GM18507 (cell line): ENCODE data around the gene NEXMIF.
A peak's percentile ranks its signal among the peaks of the same experiment; 100 is the strongest.
"Not testable (repeated sequence)": the region's sequence is repeated elsewhere in the genome, so short reads cannot be mapped to it uniquely, and the experiment has no call there.

Experiments
- DNase-seq: peaks from one replicate; pipeline ENCODE4 v3.0.0; 2011; ENCODE audit warnings: low read depth; ENCODE audit not compliant: insufficient read length; ENCODE audit errors: extremely low spot score
- FAIRE-seq: peaks from 2 replicates; lab custom pipeline; 2011; peaks lifted over from hg19 to GRCh38; lab: Jason Lieb, UNC

The NEXMIF gene

GRCh38 chrX:74925225-74926088 lies at the start of gene NEXMIF:
Gene NEXMIF, minus strand, starts transcription at chrX:74925452.
- DNase-seq (no peak), FAIRE-seq (peak; percentile 55)

- not testable (repeated sequence) for DNase-seq, FAIRE-seq
Measured at GRCh38 chrX:74961962-74962361, 36.7 kb upstream of the NEXMIF start.

DNA sequence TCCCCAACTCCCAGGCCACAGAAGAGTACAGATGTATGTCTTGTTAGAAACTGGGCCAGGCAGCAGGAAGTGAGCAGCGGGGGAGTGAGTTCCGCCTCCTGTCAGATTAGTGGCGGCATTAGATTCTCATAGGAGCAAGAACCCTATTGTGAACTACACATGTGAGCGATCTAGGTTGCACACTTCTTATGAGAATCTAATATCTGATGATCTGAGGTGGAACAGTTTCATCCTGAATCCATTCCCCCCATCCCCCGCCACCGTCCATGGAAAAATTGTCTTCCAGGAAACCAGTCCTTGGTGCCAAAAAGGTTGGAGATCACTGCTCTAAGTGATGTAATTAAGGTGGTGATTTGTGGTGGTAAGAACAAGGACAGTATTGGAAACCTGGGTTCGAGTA lies 24.5 kb upstream of the NEXMIF start:
- FAIRE-seq (no peak), DNase-seq (no peak)

DNA sequence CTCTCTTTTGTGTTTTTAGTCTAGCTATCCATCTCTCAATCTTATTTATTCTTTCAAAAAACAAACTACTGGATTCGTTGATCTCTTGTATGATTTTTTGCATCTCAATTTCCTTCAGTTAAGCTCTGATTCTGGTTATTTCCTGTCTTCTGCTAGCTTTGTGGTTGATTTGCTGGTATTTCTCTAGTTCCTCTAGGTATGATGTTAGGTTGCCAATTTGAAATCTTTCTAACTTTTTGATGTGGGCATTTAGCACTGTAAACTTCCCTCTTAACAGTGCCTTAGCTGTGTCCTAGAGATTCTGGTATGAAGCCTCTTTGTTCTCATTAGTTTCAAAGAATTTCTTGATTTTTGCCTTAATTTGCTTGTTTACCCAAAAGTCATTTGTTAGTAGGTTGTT lies 15.2 kb upstream of the NEXMIF start:
- FAIRE-seq: no peak
- no peak for DNase-seq

GRCh38 chrX:74931214-74931613 lies 6.0 kb upstream of the NEXMIF start:
- FAIRE-seq: no peak
- DNase-seq: no peak

DNA sequence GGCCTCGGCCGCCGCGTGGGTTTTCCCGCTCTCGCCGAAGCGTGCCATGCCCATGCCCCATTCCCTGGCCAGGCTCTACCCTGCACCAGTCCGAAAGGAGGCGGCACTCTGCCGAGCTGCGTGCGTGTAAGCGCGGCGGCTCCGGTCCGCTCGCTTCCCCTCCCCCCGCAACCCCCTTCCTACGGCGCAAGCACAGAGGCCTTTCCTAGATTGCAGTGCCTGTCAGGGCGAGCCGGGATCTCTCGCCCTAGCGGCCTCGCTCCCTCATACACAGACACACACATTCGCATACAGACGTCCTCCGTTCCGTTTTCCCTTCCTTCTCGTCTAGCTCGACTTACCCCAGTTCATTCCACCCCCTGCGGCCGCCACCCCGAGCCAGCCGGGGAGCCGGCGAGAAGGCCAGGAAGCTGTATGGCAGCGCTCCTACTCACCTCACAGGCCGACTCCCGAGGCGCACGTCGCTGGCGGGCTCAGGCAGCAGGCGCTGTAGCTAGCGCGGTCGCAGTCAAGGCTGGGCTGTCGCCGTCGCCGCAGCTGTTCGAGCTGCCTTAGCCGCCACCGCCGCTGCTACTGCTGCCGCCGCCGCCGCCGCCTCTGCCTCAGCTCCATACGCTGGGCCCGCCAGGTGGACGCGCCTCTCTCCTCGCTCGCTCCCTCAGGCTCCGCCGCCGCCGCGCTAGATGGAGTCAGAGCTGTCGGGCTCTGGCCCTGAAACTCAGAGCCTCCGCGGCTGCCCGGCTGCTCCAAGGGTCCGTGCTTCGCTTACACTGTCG lies 615 bp downstream of the NEXMIF start:
- DNase-seq (no peak), FAIRE-seq (peak; percentile 44)

- FAIRE-seq: no peak
- no peak for DNase-seq
Measured at GRCh38 chrX:74923942-74924448, 1.3 kb downstream of the NEXMIF start.

DNA sequence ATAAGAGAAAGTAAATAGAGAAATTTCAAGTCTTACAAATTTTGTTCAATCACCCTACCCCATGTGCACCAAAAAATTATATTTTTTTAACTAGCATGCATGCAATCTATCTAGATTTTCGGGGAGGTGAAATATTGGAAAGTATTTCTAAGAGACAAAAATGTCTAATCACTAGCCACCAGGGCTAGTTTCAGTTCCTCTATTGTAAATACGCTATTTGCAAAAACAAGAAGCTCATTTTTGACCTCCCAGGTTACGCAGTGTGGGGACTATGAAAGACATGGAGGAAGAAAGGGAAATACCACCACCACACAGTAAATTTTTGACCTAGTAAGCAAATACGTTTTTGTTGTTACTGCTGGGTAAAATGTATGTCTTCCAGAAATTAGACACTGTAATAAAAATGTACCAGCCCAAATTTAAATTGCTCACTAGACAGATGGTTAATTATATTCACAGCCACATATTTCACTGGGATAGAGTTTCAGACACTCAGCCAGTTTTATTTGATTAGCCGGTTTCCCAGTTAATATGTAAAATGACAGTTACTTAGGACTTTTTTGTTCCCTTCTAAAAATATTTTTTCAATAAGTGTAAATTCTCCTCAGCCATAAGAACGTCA lies 2.2 kb downstream of the NEXMIF start:
- FAIRE-seq (peak; percentile 98), DNase-seq (no peak)

- FAIRE-seq (peak; percentile 75), DNase-seq (no peak)
Measured at GRCh38 chrX:74911494-74911893, 13.8 kb downstream of the NEXMIF start.

DNA sequence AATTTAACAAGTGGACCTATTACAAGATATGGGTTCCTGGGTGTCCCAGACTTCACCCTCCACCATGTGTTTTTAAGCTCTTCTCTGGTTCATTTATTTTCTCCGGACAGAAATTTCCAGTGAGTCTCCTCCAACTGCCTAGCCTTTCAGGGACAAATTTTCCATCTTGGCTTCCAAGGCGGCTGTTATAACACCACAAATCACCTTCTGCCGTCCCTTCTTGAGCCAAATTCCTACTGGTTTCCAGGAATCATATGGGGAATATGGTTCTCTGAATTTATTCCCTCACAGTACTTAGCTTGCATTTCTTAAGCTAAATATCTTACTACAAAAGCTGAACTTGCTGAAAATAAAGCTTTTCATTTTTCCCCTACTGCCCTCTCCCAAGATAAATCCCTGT lies 18.8 kb downstream of the NEXMIF start:
- FAIRE-seq (no peak), DNase-seq (no peak)

- FAIRE-seq (no peak), DNase-seq (no peak)
Measured at GRCh38 chrX:74902806-74903205, 22.4 kb downstream of the NEXMIF start.

- no peak for DNase-seq
- no peak for FAIRE-seq
Measured at GRCh38 chrX:74892561-74892960, 32.7 kb downstream of the NEXMIF start.

DNA sequence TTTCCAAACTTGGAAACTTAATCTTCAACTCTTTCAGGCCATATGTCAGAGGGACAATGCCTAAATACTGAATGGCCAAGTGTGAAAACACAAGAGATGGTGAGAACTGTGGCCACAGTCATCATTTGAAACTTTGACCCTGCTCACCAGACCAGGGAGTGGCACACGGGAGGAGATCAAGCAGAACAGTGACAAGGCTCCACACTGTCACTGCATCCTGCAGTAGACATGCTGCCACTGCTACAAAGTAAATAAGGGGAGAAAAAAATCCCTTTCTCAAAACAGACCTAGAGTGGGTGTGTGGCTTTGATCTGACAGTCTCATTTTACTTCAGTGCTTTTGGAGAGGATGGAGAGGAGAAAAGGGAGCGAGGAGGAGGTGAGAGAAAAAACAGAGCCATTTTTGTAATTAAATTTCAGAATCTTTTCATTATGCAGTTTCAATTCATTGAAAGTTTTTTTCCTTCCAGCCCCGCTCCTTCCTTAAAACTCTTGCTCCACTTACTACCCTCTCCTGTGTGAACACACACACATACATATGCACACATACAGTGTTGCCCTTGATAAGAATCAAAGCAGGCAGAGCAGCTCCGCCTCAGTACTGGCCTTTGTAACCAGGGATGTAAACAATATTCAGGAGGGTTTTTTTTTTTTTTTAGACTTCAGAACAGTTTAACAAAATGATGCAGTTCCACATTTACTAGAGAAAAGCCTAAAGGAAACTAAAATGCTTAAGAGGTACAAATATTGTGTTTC lies 34.4 kb downstream of the NEXMIF start:
- DNase-seq (no peak), FAIRE-seq (peak; percentile 75)

DNA sequence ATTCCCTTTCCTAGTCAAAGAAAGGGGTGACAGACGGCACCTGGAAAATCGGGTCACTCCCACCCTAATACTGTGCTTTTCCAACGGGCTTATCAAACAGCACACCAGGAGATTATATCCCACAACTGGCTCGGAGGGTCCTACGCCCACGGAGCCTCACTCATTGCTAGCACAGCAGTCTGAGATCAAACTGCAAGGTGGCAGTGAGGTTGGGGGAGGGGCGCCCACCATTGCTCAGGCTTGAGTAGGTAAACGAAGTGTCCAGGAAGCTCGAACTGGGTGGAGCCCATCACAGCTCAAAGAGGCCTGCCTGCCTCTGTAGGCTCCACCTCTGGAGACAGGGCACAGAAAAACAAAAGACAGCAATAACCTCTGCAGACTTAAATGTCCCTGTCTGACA lies 42.9 kb downstream of the NEXMIF start:
- not testable (repeated sequence) for DNase-seq, FAIRE-seq

DNA sequence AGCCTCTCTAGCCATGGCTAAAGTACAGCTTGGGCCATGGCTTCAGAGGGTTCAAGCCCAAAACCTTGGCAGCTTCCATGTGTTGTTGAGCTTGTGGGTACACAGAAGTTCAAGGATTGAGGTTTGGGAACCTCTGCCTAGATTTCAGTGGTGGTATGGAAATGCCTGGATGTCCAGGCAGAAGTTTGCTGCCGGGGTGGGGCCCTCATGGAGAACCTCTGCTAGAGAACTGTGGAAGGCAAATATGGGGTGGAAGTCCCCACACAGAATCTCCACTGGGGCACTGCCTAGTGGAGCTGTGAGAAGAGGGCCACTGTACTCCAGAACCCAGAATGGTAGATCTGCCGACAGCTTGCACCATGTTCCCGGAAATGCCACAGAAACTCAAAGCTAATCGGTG lies 59.5 kb downstream of the NEXMIF start:
- no peak for DNase-seq
- no peak for FAIRE-seq

GRCh38 chrX:74853255-74853654 lies 72.0 kb downstream of the NEXMIF start:
- FAIRE-seq (no peak), DNase-seq (no peak)

DNA sequence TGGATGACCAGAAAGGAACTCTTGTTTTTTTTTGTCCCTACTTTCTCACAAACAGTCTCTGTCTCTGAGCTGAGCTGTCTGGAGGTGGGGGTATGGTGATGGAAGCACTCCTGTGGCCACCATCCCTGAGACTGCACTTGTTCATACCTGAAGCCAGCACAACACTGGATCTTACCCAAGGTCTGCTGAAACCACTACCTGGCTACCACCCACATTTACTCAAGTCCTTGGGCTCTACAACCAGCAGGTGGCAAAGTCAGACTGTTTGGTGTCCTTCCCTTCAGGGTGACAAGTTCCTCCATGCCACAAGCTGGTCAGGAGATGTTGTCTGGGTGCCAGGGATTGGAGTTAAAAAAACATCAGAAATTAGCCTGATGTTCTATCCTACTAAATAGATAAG lies 89.7 kb downstream of the NEXMIF start:
- peak; percentile 64 for FAIRE-seq
- no peak for DNase-seq

GRCh38 chrX:74819797-74820196 lies 105.5 kb downstream of the NEXMIF start:
- DNase-seq, FAIRE-seq: not testable (repeated sequence)

DNA sequence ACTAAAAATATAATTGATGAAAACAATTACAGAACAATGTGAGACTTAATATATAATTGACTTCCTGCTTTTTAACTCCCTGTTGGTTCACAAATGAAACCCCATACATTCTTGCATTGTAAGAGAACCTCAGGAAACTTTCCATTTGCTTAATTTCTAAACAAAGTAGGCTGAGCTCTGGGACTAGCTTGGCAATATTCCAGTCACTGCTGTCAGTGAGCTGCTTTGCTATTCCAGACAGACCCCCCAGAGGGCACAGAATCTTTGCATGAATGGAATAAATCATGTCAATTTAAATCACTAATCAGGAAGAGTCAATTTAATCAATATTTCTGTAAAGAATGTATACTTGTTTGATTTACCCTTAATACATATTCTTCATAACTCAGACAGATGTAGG lies 110.6 kb downstream of the NEXMIF start:
- FAIRE-seq (no peak), DNase-seq (no peak)
